IPS DF 4.7 (cell line): Measurements from ENCODE around the gene LEMD2.

Source experiments
- DNase-seq: peaks from one replicate; pipeline ENCODE4 v3.0.0-alpha.2; 2013; ENCODE audit warnings: low spot score; ENCODE audit errors: extremely low read depth

Gene LEMD2

GRCh38 chr6:33757906-33758305 is 31.0 kb downstream of the LEMD2 start:
- DNase-seq, result no peak

GRCh38 chr6:33757113-33757512 is 31.8 kb downstream of the LEMD2 start:
- no peak for DNase-seq

DNA sequence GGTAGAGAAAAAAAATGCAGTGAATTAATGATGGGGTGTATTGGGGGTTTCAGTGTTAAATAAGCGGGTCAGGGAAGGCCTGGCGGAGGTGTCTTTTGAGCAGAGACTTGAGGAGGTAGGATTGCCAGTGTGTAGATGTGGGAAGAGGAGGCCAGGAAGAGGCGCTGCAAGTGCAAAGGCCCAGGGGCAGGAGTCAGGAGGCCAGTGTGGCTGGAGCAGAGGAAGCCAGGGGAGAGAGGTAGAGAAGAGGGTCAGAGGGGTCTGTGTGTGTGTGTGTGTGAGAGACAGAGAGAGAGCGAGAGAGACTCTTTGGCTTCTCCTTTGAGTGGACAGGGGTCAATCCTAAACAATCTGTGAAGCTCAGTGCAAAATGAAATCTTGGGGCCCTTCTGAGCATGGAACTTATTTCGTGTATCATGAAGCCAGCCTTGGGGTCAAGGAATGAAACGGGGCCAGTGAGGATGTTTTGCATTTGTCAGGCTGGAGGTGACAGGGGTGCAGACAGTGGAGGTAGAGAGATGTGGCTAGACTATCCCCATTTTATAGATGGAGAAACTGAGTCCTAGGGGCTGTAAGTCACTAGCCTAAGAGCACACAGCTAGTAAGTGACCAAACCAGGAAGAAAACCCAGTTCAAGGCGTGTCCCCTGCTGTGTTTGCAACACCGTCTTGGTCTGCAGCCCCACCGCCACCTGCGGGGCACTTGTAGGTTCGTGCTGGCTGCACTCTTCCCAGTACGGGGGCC is 32.5 kb downstream of the LEMD2 start:
- DNase-seq, result no peak

DNA sequence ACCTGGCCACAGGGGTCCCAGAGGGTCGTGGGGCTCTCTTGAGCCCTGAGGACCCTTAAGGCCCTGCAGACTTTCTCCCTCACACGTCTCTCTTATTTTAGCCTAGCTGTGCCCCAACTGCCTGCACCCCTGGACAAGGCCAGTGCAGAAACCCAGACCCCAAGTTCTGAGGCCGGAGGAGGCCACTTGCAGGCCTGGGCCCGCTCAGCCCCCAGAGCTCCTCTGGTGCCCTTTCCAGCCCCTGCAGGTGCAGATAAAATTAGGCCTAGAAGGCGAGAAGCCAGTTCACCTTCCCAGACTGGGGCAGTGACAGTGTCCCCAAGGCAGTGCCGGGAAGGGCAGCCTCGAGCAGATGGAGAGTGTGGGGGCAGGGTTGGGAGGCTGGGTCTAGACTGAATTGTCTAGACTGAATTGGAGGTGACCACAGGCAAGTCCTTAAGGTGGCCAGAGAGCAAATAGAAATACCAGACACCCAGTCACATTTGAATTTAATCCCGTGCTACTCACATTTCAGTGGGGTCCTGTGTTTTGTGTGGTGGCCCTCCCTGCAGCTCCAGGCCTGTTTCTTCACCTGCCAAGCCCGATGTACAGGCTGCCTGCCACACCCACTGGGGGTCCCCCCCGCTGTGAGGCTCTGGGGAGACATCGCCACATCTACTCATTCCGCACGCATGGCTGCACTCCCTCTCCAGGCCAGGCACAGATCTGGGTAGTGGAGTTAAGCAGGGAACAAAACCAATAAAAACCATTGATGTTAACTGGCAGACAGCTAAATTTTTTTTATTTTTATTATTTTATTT is 33.7 kb downstream of the LEMD2 start:
- DNase-seq, result no peak

GRCh38 chr6:33754222-33754621 is 34.7 kb downstream of the LEMD2 start:
- DNase-seq, result no peak

- DNase-seq, result no peak
Observed at GRCh38 chr6:33752646-33753015, 36.3 kb downstream of the LEMD2 start.

DNA sequence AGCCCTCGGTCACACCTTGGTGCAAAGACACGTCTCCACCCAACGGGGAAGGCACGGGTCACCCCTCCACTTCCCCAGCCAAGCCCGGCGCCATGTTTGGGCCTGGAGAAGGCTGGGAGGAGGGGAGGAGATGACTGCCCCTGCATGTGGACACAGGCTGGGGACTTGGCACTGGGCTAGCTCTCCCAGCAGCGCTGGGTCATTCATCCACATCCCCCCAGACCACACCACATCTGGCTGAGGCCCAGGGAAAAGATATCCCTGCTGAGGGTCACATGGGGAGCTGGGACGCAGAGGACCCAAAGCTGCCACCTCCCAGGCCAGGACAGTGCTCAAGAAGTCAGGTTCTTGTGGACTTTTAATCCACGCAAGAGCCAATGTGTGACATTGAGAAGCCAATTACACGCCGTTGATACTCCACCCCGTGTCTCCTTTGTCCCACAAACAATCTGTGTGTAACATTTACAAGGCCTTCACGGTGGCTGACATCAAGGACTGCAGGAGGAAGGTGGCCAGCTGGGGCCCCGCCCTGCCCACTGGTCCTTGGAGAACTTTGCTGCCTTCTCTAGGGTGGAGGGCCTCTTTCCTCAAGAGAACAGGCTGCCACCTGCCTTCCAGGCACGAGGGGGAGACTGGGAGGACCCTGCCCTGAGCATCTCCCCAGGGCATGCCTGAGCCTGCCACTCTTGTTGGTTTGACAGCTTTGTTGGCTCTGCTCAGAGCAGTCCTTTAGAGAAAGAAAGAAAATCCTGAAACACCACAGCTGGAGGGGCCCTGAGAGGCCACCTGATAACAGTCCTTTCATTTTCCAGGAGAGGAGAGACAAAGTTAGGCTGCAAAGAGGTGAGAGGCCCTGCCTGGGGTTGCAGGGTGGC is 36.9 kb downstream of the LEMD2 start:
- no peak for DNase-seq

GRCh38 chr6:33750244-33750991 is 38.5 kb downstream of the LEMD2 start:
- DNase-seq, result no peak

DNA sequence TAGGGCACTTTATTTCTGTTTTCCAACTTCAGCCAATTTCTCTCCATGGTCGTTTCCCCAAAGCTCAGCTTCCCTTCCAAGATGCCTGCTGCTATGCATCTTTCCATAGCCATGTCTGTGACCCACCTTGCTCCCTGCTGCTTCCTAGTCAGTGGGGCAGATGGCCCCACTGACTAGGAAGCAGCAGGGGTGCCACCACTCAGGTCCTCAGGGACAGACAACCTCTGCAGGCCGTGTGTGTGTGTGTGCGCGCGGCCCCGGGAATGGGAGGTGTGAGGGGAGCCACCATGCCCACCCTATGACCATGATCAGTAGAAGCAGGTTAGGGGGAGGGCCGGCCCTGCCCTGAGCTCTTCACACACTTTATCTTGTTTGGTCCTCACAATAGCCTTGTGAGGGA is 39.5 kb downstream of the LEMD2 start:
- DNase-seq, result no peak

- no peak for DNase-seq
Observed at GRCh38 chr6:33748841-33749240, 40.1 kb downstream of the LEMD2 start.

DNA sequence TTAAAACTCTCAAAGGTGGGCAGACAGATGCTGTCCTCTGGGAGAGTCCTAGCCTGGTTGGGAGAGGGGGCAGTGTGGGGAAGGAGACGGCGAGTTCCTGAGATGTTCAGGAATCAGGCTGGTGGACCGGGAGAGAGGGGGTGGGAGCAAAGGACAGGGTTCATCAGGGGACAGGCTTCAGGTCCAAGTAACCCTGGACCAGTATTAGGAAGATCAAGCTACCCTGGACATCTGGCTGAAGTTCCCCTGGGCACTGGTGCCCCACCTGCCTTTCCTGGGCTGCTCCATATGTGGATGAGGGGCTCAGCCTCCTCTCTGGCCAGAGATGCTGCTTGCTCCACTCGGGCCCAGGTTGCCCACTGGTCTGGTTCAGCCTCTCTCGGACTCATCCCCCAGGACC is 41.1 kb downstream of the LEMD2 start:
- no peak for DNase-seq

DNA sequence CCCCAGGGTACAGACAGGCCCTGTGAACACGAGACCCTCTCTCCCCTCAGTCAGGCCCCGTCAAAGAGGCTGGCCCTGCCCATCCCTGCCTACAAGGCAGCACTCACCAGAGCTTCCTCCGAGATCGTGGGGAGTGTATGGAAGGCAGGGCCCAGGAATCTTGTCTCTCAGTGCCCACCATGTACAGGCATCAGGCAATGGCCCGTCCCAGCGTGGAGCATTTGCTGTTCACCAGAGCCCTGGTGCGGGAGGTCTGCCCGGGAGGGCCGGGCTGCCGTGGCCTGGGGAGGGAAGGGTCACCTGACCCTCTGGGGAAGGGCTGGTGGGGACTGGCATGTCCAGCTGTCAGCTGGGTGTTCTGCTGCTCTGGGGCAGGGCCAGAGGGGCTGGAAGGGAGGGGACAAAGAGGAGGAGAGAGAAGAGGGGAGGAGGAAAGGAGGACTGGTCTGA is 42.3 kb downstream of the LEMD2 start, which contains the start of gene IP6K3:
Gene IP6K3, minus strand, starts transcription at position 255 of the 450 bp plus-strand sequence. CDS start 11,429 bp downstream, outside the sequence.
- DNase-seq, result no peak

DNA sequence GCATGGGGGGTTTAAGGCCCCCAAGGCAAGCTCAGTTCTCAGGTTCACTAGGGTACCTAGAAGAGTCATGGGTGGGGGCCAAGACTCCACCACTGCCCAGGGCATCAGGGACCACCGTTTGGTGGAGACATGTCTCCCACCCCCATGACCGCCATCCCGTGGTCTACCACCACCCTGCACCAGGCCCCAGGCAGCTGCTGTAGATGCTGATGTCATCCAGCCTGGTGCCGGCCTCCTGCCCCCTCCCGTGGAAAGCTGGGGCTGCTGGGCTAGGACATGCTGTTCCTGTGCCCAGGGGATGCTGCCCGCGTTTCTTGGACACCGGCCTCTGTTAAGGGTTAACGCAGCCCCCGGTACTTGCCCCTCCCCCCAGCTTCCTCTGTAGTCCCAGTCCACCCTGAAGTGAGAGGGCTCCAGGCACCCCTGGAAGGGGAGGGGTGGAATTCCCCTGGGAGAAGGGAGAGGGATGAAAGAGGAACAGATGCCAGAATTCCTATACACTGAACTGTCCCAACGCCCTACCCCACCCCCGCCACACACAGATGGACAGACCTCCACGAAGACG is 42.8 kb downstream of the LEMD2 start:
- no peak for DNase-seq

GRCh38 chr6:33745548-33745947 is 43.4 kb downstream of the LEMD2 start:
- no peak for DNase-seq

DNA sequence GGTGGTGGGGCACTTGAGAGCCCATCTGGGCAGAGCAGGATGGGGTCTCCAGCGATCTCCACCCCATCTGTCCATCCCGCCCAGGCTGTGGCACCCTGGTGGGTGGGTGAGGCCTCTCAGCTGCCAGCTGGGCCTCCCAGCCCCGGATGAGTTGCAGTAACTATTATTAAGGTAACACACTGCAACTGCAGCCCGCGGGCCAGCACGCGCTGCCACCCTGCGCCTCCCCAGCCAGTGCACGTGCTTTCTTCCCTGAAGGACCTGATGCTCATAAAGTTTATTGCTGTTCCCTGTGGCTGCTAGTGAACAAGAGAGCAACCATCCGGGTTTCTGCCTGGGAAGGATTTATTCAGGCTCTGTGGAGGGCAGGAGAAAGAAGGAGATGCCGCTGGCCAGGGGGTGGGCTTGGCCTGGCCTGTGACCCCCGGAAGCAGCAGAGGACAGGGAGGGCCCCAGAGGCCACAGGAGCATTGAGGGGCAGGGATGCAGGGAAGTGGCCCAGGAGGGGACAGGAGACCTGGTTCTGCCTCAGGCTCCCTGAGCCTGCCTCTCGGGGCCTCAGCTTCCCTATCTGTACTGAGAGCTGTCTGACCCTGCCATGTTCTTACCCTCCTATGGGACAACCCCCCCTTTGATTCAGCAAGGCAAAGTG is 43.9 kb downstream of the LEMD2 start:
- DNase-seq, result no peak

GRCh38 chr6:33744001-33744848 is 44.7 kb downstream of the LEMD2 start:
- peak; percentile 74 for DNase-seq

- no peak for DNase-seq
Observed at GRCh38 chr6:33742837-33743236, 46.1 kb downstream of the LEMD2 start.

DNA sequence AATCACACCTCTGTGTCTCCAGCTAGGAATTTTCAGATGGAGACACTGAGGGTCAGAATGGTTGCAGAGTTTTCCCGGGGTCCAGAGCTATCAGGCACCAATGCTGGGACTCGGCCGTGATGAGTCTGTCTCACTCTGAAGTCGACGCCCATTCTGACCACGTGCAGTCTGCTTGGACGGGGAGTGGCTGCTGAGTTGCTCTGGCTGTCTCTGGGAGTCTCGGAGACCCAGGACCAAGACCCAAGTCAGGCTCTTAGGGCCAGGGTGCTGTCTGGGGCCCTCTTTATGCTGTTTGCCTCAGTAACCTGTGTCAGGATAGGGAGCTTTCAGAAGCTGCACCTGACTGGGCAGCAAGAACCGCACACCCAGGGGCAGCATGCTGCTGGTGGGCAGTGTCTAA is 46.8 kb downstream of the LEMD2 start:
- DNase-seq, result no peak

- no peak for DNase-seq
Observed at GRCh38 chr6:33740794-33741193, 48.1 kb downstream of the LEMD2 start.
